CD4-positive, alpha-beta T cell (primary cell): ENCODE data around the gene MPDU1. TPM values are rescaled to one million over a fixed set of nuclear protein-coding genes. Genes with fewer than 3 reads are reported as not detected.

Experiments used
- ATAC-seq: fragments of 200-7000 bp; cut with Tn5 transposase; one replicate; pipeline ENCODE4 v1.10.0; 2022; ENCODE audit warnings: mild to moderate bottlenecking; ENCODE audit not compliant: poor library complexity
- CTCF ChIA-PET: fragments of 350-600 bp; sonication (Branson Sonifier 250); formaldehyde crosslinking; loops from one replicate; lab custom pipeline; 2021; ENCODE audit warnings: antibody characterized with exemption, inconsistent platforms; lab: Charles Lee
- POLR2A ChIA-PET: fragments of 350-600 bp; sonication (Branson Sonifier 250); formaldehyde crosslinking; loops from one replicate; lab custom pipeline; 2021; ENCODE audit warnings: antibody characterized with exemption, inconsistent platforms; lab: Charles Lee
- DNase-seq, 14 experiments: peaks; one replicate each; pipeline ENCODE4 v3.0.0-alpha.2; 2013 to 2020; ENCODE audit warnings: mixed read lengths in 2 of 14
- H3K27ac ChIP-seq, 2 donors: one replicate each; pipeline versions ENCODE4 v1.5.1 to v1.7.0; 2013; ENCODE audit warnings: low read length in 2 of 2, low read depth in 1 of 2, mild to moderate bottlenecking in 1 of 2
- H3K27me3 ChIP-seq, 2 experiments: 1 replicate in 1 of 2; 2 replicates in 1 of 2; pipeline versions ENCODE4 v1.6.1 to v1.7.0; 2013; ENCODE audit warnings: low read length in 2 of 2, control low read depth in 1 of 2, mild to moderate bottlenecking in 1 of 2, moderate library complexity in 1 of 2; ENCODE audit not compliant: insufficient read depth in 2 of 2, control insufficient read depth in 1 of 2
- H3K36me3 ChIP-seq: one replicate; pipeline ENCODE4 v1.6.1; 2013; ENCODE audit warnings: low read length, control low read depth; ENCODE audit not compliant: insufficient read depth
- H3K4me1 ChIP-seq: one replicate; pipeline ENCODE4 v1.6.1; 2013; ENCODE audit warnings: low read length, control low read depth; ENCODE audit not compliant: insufficient read depth
- H3K4me3 ChIP-seq: one replicate; pipeline ENCODE4 v1.5.1; 2013; ENCODE audit warnings: mild to moderate bottlenecking, low read length, moderate library complexity
- H3K9me3 ChIP-seq, 2 experiments: 1 replicate in 1 of 2; 2 replicates in 1 of 2; pipeline versions ENCODE4 v1.6.1 to v1.7.0; 2013; ENCODE audit warnings: low read length in 2 of 2, mild to moderate bottlenecking in 2 of 2, control low read depth in 1 of 2, moderate library complexity in 1 of 2; ENCODE audit not compliant: control insufficient read depth in 1 of 2, insufficient read depth in 1 of 2
- H3K27ac Mint-ChIP-seq: one replicate; pipeline ENCODE4 v1.8.0; 2020; ENCODE audit warnings: mixed read lengths
- H3K27me3 Mint-ChIP-seq: one replicate; pipeline ENCODE4 v1.8.0; 2021; ENCODE audit warnings: mixed read lengths
- H3K36me3 Mint-ChIP-seq: one replicate; pipeline ENCODE4 v1.8.0; 2021; ENCODE audit warnings: low read depth, mixed read lengths
- H3K4me1 Mint-ChIP-seq: one replicate; pipeline ENCODE4 v1.8.0; 2021; ENCODE audit warnings: low read depth, mixed read lengths
- H3K4me3 Mint-ChIP-seq: one replicate; pipeline ENCODE4 v1.8.0; 2020; ENCODE audit warnings: mild to moderate bottlenecking, mixed read lengths
- H3K9me3 Mint-ChIP-seq: one replicate; pipeline ENCODE4 v1.8.0; 2020; ENCODE audit warnings: mixed read lengths
- CTCF ChIP-seq: fragments of 200-600 bp; IDR thresholded peaks from one replicate; pipeline ENCODE4 v1.8.0; 2022; ENCODE audit warnings: antibody characterized with exemption, mild to moderate bottlenecking
- intact Hi-C, 2 experiments: fragments of 100-400 bp; cut with DNase I in 1 of 2; cut with micrococcal nuclease in 1 of 2; formaldehyde crosslinking; loops; one replicate each; pipeline versions ENCODE4 v1.15.1 to v1.9.0; 2023 to 2025; cut with DNase I, micrococcal nuclease
- total RNA-seq, 174 experiments: library from RNA in 2 of 174; stranded (reverse) in 2 of 174; gene quantifications; one replicate each; pipeline ENCODE4 v1.2.3 and lab custom pipeline; 2021 to 2026

The MPDU1 gene
- total RNA-seq, 2 experiments from 2014 or later: 12.0 to 12.9 TPM

- CTCF ChIA-PET: interaction anchor here (1.6 to 2.3 kb wide), 2 partner anchors 23 to 75 kb away, joined by 4 to 9 read pairs; partner anchors contain the start of genes SOX15 and TP53
- H3K27me3 Mint-ChIP-seq: no peaks in the 10 kb centered on the region
- H3K4me3 ChIP-seq: no peak overlapping the region
- TF ChIP-seq CTCF: no peak
- no peaks in the 10 kb centered on the region for H3K27me3 ChIP-seq
- peaks cover 4% of the 10 kb centered on the region for H3K36me3 ChIP-seq
- H3K27ac Mint-ChIP-seq: peak overlapping the region; percentile 87
- H3K36me3 Mint-ChIP-seq: peaks cover 39% of the 10 kb centered on the region
- POLR2A ChIA-PET: interaction anchor here (4.2 kb wide), 1 partner anchor 74 kb away, joined by 158 read pairs; the partner anchor contains the start of genes TP53 and WRAP53
- no peaks in the 10 kb centered on the region for H3K9me3 ChIP-seq
- intact Hi-C loops: no loop called here
- no peak for ATAC-seq
- H3K4me1 ChIP-seq: peaks cover 36% of the 10 kb centered on the region
- no peak overlapping the region for H3K27ac ChIP-seq
- no peak for DNase-seq
- peaks cover 52% of the 10 kb centered on the region for H3K4me1 Mint-ChIP-seq
- H3K9me3 Mint-ChIP-seq: no peaks in the 10 kb centered on the region
- peak overlapping the region; percentile 82 for H3K4me3 Mint-ChIP-seq
These were observed 28.6 kb downstream of the MPDU1 start for GRCh38 chr17:7612294-7612640.

- Mint-ChIP-seq H3K4me1 (peaks cover 52% of the 10 kb centered on the region), H3K27me3 (no peaks in the 10 kb centered on the region), H3K36me3 (peaks cover 39% of the 10 kb centered on the region), H3K27ac (peak overlapping the region; percentile 87), H3K4me3 (peak overlapping the region; percentile 91), H3K9me3 (no peaks in the 10 kb centered on the region)
- no peak for TF ChIP-seq CTCF
- Histone ChIP-seq H3K36me3 (peaks cover 4% of the 10 kb centered on the region), H3K9me3 (no peaks in the 10 kb centered on the region), H3K27me3 (no peaks in the 10 kb centered on the region), H3K27ac (peak overlapping the region in 1 of 2 donors; percentile 50), H3K4me1 (peaks cover 36% of the 10 kb centered on the region), H3K4me3 (peak overlapping the region; percentile 87)
- peak in 1 of 14 experiments; percentile 33 for DNase-seq
- intact Hi-C loops: loop anchor here (2.0 kb wide), 2 partner anchors 41 to 73 kb away; partner anchors contain the start of gene TP53 (in 1 of the 2)
- no peak for ATAC-seq
- ChIA-PET CTCF (interaction anchor here (0.8 to 3.1 kb wide), 12 partner anchors 11 to 258 kb away, joined by 4 to 29 read pairs (median 4); partner anchors contain the start of genes ATP1B2, MPDU1, SAT2 and TP53), POLR2A (interaction anchor here (0.5 to 4.2 kb wide), 11 partner anchors 14 to 243 kb away, joined by 4 to 158 read pairs (median 9); partner anchors contain the start of genes CYB5D1, MPDU1, NAA38 and POLR2A)
These were observed 30.2 kb downstream of the MPDU1 start for GRCh38 chr17:7613769-7614424.

- Histone ChIP-seq H3K9me3 (no peaks in the 10 kb centered on the region), H3K36me3 (peaks cover 4% of the 10 kb centered on the region), H3K27ac (peak within 1 kb of the TSS; percentile 50 to 63), H3K4me3 (peak within 1 kb of the TSS; percentile 87), H3K4me1 (peaks cover 36% of the 10 kb centered on the region), H3K27me3 (no peaks in the 10 kb centered on the region)
- Mint-ChIP-seq H3K9me3 (no peaks in the 10 kb centered on the region), H3K4me3 (peak within 1 kb of the TSS; percentile 91), H3K27me3 (no peaks in the 10 kb centered on the region), H3K4me1 (peaks cover 47% of the 10 kb centered on the region), H3K36me3 (peaks cover 34% of the 10 kb centered on the region), H3K27ac (peak within 1 kb of the TSS; percentile 99)
- peak; percentile 88 for ATAC-seq
- POLR2A ChIA-PET: interaction anchor here (0.6 to 4.2 kb wide), 26 partner anchors 13 to 579 kb away, joined by 3 to 158 read pairs (median 4); partner anchors contain the start of genes ACAP1, ATP1B2, CNTROB and CYB5D1
- peak; percentile 94 to 100 (median 98) for DNase-seq
- intact Hi-C loops: loop anchor here (1.0 to 5.0 kb wide), 5 partner anchors 36 to 318 kb away; partner anchors contain the start of genes ATP1B2 (in 1 of the 2), CNTROB (in 1 of the 2), TP53 (in 1 of the 2) and TRAPPC1 (in 1 of the 2)
- TF ChIP-seq CTCF: peak; percentile 59
- CTCF ChIA-PET: interaction anchor here (0.6 to 3.1 kb wide), 15 partner anchors 10 to 311 kb away, joined by 3 to 29 read pairs (median 5); partner anchors contain the start of genes ATP1B2, MPDU1, SAT2 and TMEM102
These were observed 31.0 kb downstream of the MPDU1 start, which contains the start of gene FXR2 for GRCh38 chr17:7614425-7615264. Gene FXR2, minus strand, starts transcription at chr17:7614897. Its CDS starts 365 bp downstream, at chr17:7614532.
